AG10803 (cell line): ENCODE results near the gene DIP2C.

Experiments
- DNase-seq: peaks from one replicate; pipeline ENCODE4 v3.0.0; 2010; ENCODE audit warnings: low read depth
- H3K4me3 ChIP-seq: 2 replicates; pipeline ENCODE4 v1.5.1; 2011; ENCODE audit warnings: mild to moderate bottlenecking, low read length, control low read depth
- CTCF ChIP-seq: conservative IDR thresholded peaks from 2 replicates; pipeline ENCODE4 v1.5.1; 2011; ENCODE audit warnings: mild to moderate bottlenecking, low read length, control low read depth, inconsistent platforms

DIP2C gene

GRCh38 chr10:565146-565545 lies 124.3 kb downstream of the DIP2C start:
- no peak overlapping the region for H3K4me3 ChIP-seq
- TF ChIP-seq CTCF, result no peak
- no peak for DNase-seq

DNA sequence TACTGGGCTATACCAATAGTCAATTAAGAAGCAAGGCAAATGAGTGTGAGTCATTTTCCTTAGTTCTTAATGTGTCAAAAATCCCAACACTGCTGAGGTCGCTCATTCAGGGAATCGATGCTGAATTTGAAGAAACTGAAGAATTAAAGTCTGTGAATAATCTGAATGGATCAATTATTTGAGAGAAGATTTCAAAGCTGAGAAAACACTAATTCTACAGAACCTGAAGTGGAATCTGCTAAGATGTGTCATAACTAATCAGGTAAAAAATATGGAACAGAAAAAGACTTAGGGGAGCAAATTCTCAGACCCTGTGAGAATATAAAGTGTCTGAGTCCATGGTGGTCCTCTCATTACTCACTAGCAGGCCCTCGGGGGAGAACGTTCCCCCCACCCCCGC lies 125.6 kb downstream of the DIP2C start:
- H3K4me3 ChIP-seq, result no peak overlapping the region
- TF ChIP-seq CTCF, result no peak
- DNase-seq, result no peak

DNA sequence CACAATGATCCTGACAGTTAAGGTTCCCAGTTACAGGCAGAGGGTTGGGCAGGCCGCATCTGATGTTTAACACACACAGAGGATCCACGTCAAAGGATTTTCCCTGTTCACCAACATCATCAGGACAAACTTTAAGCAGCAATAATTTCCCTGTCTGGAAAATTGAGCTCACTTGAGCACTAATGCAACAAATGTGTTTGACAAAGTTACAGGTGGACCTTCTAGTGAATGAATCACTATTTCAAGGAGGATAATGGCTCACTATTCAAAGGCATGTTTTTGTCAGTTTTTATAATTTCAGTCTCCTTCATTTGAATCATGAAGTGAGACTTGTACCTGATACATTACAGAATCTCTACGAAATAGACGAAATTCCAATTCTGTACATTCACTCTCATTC lies 127.3 kb downstream of the DIP2C start:
- no peak for DNase-seq
- TF ChIP-seq CTCF, result no peak
- H3K4me3 ChIP-seq, result no peak overlapping the region

DNA sequence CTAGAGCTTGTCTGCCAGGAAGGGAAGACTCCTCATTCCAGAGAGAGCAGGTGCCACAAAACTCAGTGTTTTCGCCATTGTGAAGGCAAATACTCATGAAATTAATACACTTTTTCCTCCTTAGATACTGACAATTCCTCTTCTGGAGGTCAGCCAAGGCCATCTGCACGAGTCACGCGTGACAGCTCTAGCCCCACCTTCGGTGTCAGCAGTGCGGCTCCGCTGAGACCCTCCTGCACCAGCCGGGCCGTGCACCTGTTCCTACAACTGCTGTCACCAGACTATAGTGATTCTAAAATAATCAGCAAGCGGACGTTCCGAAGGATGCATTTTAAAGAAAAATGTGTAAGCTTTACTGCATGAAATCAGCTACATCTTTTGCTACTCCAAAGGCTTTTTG lies 127.7 kb downstream of the DIP2C start:
- no peak overlapping the region for H3K4me3 ChIP-seq
- no peak for TF ChIP-seq CTCF
- DNase-seq, result no peak

DNA sequence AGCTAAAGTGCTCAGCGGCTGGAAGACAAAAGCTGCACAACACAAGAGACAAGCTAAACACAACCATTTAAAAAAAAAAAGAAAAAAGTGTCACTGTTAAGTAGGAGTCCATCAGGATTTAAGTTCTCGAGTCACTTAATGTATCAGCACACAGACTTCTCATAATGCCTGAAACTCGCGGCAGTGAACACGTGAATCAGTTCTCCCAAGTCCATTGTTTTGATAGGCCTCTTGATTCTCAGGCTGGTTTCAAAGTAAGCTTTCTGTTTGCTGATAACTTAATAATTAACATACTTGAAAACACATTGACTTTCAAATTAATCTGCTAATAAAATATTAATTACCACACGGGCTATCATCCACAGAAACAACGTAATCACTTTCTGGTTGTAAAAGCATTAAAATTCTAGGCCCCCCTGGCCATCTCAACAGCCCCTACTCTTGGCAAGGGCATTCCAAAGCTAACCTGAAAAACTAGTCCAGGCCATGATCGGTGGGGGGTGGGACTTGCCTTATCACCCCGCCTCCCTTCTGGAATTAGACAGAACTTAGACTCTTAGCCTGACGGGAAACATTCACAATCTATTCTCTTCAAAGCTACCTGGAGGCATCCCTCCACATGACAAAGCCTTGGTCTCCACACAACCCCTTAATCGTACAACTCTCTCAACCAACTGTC lies 129.0 kb downstream of the DIP2C start:
- H3K4me3 ChIP-seq, result no peak overlapping the region
- TF ChIP-seq CTCF, result no peak
- DNase-seq, result no peak

- no peak for DNase-seq
- no peak for TF ChIP-seq CTCF
- H3K4me3 ChIP-seq, result no peak overlapping the region
Observed at GRCh38 chr10:559767-560047, 129.8 kb downstream of the DIP2C start.

DNA sequence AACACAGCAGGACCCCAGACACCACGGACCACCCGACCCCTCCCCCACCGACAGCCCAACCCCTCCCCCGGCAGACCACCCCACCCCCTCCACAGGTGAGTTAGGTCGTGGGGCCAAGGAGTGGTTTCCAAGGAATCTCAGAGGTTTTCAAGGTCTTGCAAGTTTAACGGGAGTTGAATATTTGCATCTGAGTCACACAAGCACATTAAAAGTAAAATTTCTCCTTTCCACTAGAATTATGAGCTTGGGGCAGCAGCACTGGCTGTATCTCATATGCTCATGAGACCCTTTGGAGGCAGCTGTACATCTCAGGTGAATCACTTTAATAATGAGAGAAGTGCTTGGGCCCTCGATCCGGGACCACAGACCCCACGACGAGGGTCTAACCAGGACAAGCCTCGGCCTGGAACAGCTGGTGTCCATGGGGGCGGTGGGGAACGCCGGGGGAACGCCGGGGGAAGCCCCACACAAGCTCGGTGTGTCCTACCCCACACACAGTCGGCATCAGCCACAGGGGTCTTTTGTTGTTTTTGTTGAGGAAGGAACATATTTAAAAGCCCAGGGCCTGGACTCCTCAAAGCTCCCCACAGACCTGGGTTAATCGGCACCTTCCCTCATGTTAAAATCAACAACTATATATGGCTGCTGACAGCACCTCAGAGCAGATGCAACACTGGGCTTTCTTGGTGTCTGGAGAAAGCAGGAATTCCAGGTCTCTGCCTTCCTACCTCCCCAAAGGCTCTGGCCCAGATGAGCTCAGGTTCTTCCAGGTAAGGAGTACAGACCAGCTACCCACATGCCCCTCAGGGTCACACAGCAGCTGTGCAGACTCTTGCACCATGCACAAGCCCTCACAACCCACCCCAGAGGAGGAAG lies 130.3 kb downstream of the DIP2C start:
- no peak for DNase-seq
- no peak overlapping the region for H3K4me3 ChIP-seq
- no peak for TF ChIP-seq CTCF
